Measurements from ENCODE around the gene SLC4A1.

The SLC4A1 gene

DNA sequence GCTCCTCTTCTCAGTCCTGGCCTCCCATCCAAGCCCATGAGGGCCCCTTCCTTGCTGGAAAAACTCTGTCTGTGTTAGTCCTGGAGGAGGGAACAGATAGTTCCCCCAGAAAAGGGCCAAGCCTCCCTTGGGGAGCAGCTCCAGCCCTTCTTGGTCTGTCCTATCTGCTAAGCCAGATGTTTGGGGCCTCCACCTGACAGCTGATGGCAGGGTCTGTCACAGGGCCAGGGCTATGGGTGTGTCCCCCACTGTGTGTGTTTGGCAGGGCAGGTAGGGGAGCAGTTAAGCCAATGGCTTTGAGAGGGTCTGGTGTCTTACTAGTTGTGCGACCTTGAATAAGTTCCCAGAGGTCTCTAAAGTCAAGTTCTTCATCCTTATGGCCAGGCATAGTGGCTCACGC lies 13.6 kb upstream of the SLC4A1 start:
- Histone ChIP-seq H3K36me3 (ENCODE audit: insufficient read depth, low read length) (no peaks in the 10 kb centered on the region), H3K4me1 (ENCODE audit: insufficient read depth, low read length) (peaks cover 3% of the 10 kb centered on the region), H3K9me3 (ENCODE audit: low read length) (no peaks in the 10 kb centered on the region)

DNA sequence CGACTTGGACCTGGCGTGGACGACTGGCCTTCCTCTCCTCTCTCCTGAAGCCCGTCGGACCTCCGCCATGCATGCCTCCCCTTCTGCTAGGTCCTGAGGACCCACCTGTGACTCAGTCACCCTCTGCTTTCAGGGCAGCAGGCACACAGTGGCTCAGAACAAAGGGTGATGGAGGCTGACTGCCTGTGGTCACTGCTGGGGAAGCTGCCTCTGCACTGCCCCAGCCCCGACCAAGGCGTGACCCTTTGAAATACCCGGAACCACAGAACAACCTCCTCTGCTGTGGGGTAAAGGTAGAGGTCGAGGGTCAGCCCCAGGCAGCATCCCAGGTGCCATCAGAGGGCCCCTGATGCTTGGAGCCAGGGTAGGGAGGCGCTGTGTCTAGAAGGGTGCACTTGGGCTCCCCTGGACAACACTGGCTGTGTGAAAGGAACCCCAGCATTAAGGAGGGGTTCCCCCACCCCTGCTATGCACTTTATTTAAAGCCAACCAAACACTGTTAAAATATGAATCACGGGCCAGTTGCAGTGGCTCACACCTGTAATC lies 12.5 kb upstream of the SLC4A1 start:
- Histone ChIP-seq H3K9me3 (ENCODE audit: low read length) (no peaks in the 10 kb centered on the region), H3K9ac (ENCODE audit: low read length) (no peak overlapping the region), H3K4me3 (ENCODE audit: low read depth in 1 of 2, low read length in 2 of 2) (no peak overlapping the region), H3K27ac (ENCODE audit: low read depth, low read length) (no peak overlapping the region), H3K4me1 (ENCODE audit: insufficient read depth, low read length) (peaks cover 3% of the 10 kb centered on the region), H3K36me3 (ENCODE audit: insufficient read depth, low read length) (no peaks in the 10 kb centered on the region), H3K27me3 (ENCODE audit: control insufficient read depth in 1 of 2, insufficient read depth in 2 of 2, low read length in 2 of 2) (no peaks in the 10 kb centered on the region)

More for the DNA sequence above, 13.6 kb upstream of the SLC4A1 start:
- Histone ChIP-seq H3K27ac (ENCODE audit: low read depth, low read length) (no peak overlapping the region), H3K9ac (ENCODE audit: low read length) (no peak overlapping the region), H3K4me3 (ENCODE audit: low read depth in 1 of 2, low read length in 2 of 2) (no peak overlapping the region), H3K27me3 (ENCODE audit: control insufficient read depth in 1 of 2, insufficient read depth in 2 of 2, low read length in 2 of 2) (no peaks in the 10 kb centered on the region)

GRCh38 chr17:44279666-44280391 lies 11.9 kb upstream of the SLC4A1 start:
- Histone ChIP-seq H3K27ac (ENCODE audit: low read depth, low read length) (no peak overlapping the region), H3K4me3 (ENCODE audit: low read depth in 1 of 2, low read length in 2 of 2) (no peak overlapping the region), H3K9ac (ENCODE audit: low read length) (no peak overlapping the region), H3K4me1 (ENCODE audit: insufficient read depth, low read length) (peaks cover 3% of the 10 kb centered on the region), H3K27me3 (ENCODE audit: control insufficient read depth in 1 of 2, insufficient read depth in 2 of 2, low read length in 2 of 2) (no peaks in the 10 kb centered on the region), H3K9me3 (ENCODE audit: low read length) (no peaks in the 10 kb centered on the region), H3K36me3 (ENCODE audit: insufficient read depth, low read length) (no peaks in the 10 kb centered on the region)

DNA sequence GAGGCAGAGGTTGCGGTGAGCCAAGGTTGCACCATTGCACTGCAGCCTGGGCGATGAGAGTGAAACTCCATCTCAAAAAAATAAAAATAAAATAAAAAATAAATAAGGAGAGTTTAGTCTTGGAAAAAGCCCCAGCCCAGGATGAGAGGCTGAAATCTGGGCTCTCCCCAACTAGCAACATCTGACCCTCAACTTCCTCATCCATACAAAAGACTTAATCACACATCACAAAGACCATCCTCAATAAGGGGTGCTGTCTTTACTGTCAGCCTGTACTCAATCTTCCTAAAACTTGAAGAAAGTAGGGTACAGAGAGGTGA lies 11.4 kb upstream of the SLC4A1 start:
- Histone ChIP-seq H3K36me3 (ENCODE audit: insufficient read depth, low read length) (no peaks in the 10 kb centered on the region), H3K4me3 (ENCODE audit: low read depth in 1 of 2, low read length in 2 of 2) (no peak overlapping the region), H3K27me3 (ENCODE audit: control insufficient read depth in 1 of 2, insufficient read depth in 2 of 2, low read length in 2 of 2) (no peaks in the 10 kb centered on the region), H3K27ac (ENCODE audit: low read depth, low read length) (no peak overlapping the region), H3K4me1 (ENCODE audit: insufficient read depth, low read length) (peaks cover 3% of the 10 kb centered on the region), H3K9me3 (ENCODE audit: low read length) (no peaks in the 10 kb centered on the region), H3K9ac (ENCODE audit: low read length) (no peak overlapping the region)

DNA sequence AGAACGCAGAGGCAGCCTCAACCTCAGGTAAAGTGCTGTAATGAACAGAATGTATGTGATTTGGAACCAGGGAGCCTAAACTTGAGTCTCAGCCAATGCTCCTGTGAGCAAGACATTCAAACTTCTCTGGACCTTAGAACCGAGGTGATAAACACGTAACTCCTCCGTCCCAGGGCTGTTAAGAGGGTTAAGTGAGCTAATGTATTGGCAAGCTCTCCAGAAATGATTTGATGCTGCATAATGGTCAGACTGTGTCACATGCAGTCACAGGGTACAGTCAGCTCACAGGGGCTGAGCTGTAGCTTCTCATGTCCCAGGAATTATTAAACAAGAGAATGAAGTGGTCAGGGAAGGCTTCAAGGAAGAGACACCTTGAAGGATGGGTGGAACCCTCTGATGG lies 10.0 kb upstream of the SLC4A1 start:
- Histone ChIP-seq H3K9me3 (ENCODE audit: low read length) (no peaks in the 10 kb centered on the region), H3K4me1 (ENCODE audit: insufficient read depth, low read length) (peaks cover 3% of the 10 kb centered on the region), H3K27ac (ENCODE audit: low read depth, low read length) (no peak overlapping the region), H3K27me3 (ENCODE audit: control insufficient read depth in 1 of 2, insufficient read depth in 2 of 2, low read length in 2 of 2) (no peaks in the 10 kb centered on the region), H3K4me3 (ENCODE audit: low read depth in 1 of 2, low read length in 2 of 2) (no peak overlapping the region), H3K9ac (ENCODE audit: low read length) (no peak overlapping the region), H3K36me3 (ENCODE audit: insufficient read depth, low read length) (no peaks in the 10 kb centered on the region)

- Histone ChIP-seq H3K4me3 (ENCODE audit: low read depth in 1 of 2, low read length in 2 of 2) (no peak overlapping the region), H3K9ac (ENCODE audit: low read length) (no peak overlapping the region), H3K36me3 (ENCODE audit: insufficient read depth, low read length) (no peaks in the 10 kb centered on the region), H3K27me3 (ENCODE audit: control insufficient read depth in 1 of 2, insufficient read depth in 2 of 2, low read length in 2 of 2) (peaks cover 0 to 7% of the 10 kb centered on the region in 2 donors), H3K9me3 (ENCODE audit: low read length) (no peaks in the 10 kb centered on the region), H3K4me1 (ENCODE audit: insufficient read depth, low read length) (no peaks in the 10 kb centered on the region), H3K27ac (ENCODE audit: low read depth, low read length) (no peak overlapping the region)
Observed at GRCh38 chr17:44273607-44274006, 5.7 kb upstream of the SLC4A1 start.

- Histone ChIP-seq H3K9ac (ENCODE audit: low read length) (no peak overlapping the region), H3K4me3 (ENCODE audit: low read depth in 1 of 2, low read length in 2 of 2) (no peak overlapping the region), H3K27me3 (ENCODE audit: control insufficient read depth in 1 of 2, insufficient read depth in 2 of 2, low read length in 2 of 2) (peaks cover 0 to 7% of the 10 kb centered on the region in 2 donors), H3K36me3 (ENCODE audit: insufficient read depth, low read length) (no peaks in the 10 kb centered on the region), H3K27ac (ENCODE audit: low read depth, low read length) (no peak overlapping the region), H3K4me1 (ENCODE audit: insufficient read depth, low read length) (no peaks in the 10 kb centered on the region), H3K9me3 (ENCODE audit: low read length) (no peaks in the 10 kb centered on the region)
Observed at GRCh38 chr17:44272954-44273353, 5.0 kb upstream of the SLC4A1 start.

- H3K36me3 ChIP-seq (ENCODE audit: insufficient read depth, low read length), result no peaks in the 10 kb centered on the region
- no peaks in the 10 kb centered on the region for H3K9me3 ChIP-seq (ENCODE audit: low read length)
- no peak overlapping the region for H3K27ac ChIP-seq (ENCODE audit: low read depth, low read length)
Observed at GRCh38 chr17:44272321-44272951, 4.5 kb upstream of the SLC4A1 start.

GRCh38 chr17:44269535-44270240 lies 1.8 kb upstream of the SLC4A1 start:
- H3K4me1 ChIP-seq (ENCODE audit: insufficient read depth, low read length), result no peaks in the 10 kb centered on the region
- no peaks in the 10 kb centered on the region for H3K36me3 ChIP-seq (ENCODE audit: insufficient read depth, low read length)
- H3K4me3 ChIP-seq (ENCODE audit: low read depth in 1 of 2, low read length in 2 of 2), result no peak overlapping the region
- H3K27me3 ChIP-seq (ENCODE audit: control insufficient read depth in 1 of 2, insufficient read depth in 2 of 2, low read length in 2 of 2), result peaks cover 0 to 7% of the 10 kb centered on the region in 2 donors
- H3K9me3 ChIP-seq (ENCODE audit: low read length), result no peaks in the 10 kb centered on the region
- no peak overlapping the region for H3K27ac ChIP-seq (ENCODE audit: low read depth, low read length)
- no peak overlapping the region for H3K9ac ChIP-seq (ENCODE audit: low read length)

More at GRCh38 chr17:44272321-44272951, 4.5 kb upstream of the SLC4A1 start:
- Histone ChIP-seq H3K27me3 (ENCODE audit: control insufficient read depth in 1 of 2, insufficient read depth in 2 of 2, low read length in 2 of 2) (peaks cover 0 to 7% of the 10 kb centered on the region in 2 donors), H3K4me1 (ENCODE audit: insufficient read depth, low read length) (no peaks in the 10 kb centered on the region), H3K4me3 (ENCODE audit: low read depth in 1 of 2, low read length in 2 of 2) (no peak overlapping the region), H3K9ac (ENCODE audit: low read length) (no peak overlapping the region)

DNA sequence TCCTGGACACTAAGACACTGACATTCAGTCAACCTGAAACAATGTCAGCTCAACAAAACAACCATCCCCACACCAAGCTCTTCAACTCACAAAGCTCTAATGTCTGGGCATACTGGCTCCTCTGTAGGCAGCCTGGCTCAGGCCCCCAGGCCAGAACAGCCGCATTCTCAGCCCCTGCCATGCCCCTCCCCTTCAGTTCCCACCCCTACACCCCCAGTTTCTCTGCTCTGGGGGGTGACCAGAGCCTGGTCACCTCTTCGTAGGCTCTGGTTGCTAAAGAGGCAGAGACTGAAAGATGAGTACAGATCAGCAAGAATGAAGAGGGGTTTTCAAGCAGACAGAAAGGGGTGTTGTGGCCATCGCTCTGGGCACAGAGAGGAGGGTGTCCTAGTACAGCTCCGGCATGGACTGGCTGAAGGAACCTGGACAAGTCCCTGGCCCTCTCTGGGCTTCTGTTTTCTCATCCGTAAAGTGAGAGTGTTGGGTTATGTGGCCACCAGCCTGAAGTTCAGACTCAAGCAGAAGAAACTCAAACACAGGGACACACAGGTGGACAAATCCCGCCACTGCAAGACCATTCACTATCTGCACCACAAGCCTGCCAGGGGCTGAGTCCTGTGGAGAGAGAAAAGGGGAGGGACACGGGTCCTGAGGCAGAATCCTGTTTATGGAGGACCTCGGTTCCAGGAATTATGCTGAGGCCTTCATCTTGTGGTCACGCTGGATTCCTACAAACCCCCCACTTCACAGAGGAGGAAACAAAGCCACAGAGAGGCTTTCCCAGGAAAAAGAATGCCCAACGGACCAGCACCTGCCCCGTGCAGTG lies 987 bp upstream of the SLC4A1 start:
- Histone ChIP-seq H3K9ac (ENCODE audit: low read length) (no peak overlapping the region), H3K4me3 (ENCODE audit: low read depth in 1 of 2, low read length in 2 of 2) (no peak overlapping the region), H3K27ac (ENCODE audit: low read depth, low read length) (no peak overlapping the region), H3K9me3 (ENCODE audit: low read length) (no peaks in the 10 kb centered on the region), H3K4me1 (ENCODE audit: insufficient read depth, low read length) (no peaks in the 10 kb centered on the region), H3K27me3 (ENCODE audit: control insufficient read depth in 1 of 2, insufficient read depth in 2 of 2, low read length in 2 of 2) (peaks cover 0 to 7% of the 10 kb centered on the region in 2 donors), H3K36me3 (ENCODE audit: insufficient read depth, low read length) (no peaks in the 10 kb centered on the region)

DNA sequence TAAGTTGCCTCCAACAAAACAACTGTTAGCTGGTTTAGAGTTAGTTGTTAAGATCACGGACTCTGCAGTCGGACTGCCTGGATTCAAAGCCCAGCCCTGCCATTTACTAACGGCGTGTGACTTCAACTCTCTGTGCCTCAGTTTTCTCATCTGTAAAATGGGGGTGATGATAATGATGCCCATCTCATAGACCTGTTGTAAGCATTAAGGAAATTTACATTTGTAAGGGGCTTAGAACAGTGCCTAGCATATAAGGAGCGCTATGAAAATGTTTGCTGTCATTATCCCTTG lies 825 bp downstream of the SLC4A1 start:
- H3K4me1 ChIP-seq (ENCODE audit: insufficient read depth, low read length), result no peaks in the 10 kb centered on the region
- H3K27me3 ChIP-seq (ENCODE audit: control insufficient read depth in 1 of 2, insufficient read depth in 2 of 2, low read length in 2 of 2), result peaks cover 5% of the 10 kb centered on the region in 2 donors
- no peak overlapping the region for H3K4me3 ChIP-seq (ENCODE audit: low read depth in 1 of 2, low read length in 2 of 2)
- no peaks in the 10 kb centered on the region for H3K36me3 ChIP-seq (ENCODE audit: insufficient read depth, low read length)
- H3K9ac ChIP-seq (ENCODE audit: low read length), result no peak overlapping the region
- no peak overlapping the region for H3K27ac ChIP-seq (ENCODE audit: low read depth, low read length)
- H3K9me3 ChIP-seq (ENCODE audit: low read length), result no peaks in the 10 kb centered on the region

All from muscle layer of colon (tissue), 2 donors.